Peyer's patch (tissue), 4 donors: ENCODE data around the gene MYLK. TPM values are rescaled to one million over a fixed set of nuclear protein-coding genes. Genes with fewer than 3 reads are reported as not detected.

Experiments used
- DNase-seq, 3 donors: peaks; one replicate each; pipeline ENCODE4 v3.0.0-alpha.2; 2017 to 2019
- H3K27ac ChIP-seq, 4 donors: fragments of 200-600 bp; sonication (generic); one replicate each; pipeline ENCODE4 v1.5.1; 2016 to 2019
- H3K27me3 ChIP-seq, 2 donors: fragments of 200-600 bp; sonication (generic); one replicate each; pipeline ENCODE4 v1.5.1; 2019
- H3K36me3 ChIP-seq, 3 donors: fragments of 200-600 bp; sonication (generic); one replicate each; pipeline ENCODE4 v1.5.1; 2016 to 2019
- H3K4me1 ChIP-seq, 4 donors: fragments of 200-600 bp; sonication (generic); one replicate each; pipeline ENCODE4 v1.5.1; 2016 to 2019
- H3K4me3 ChIP-seq, 4 donors: fragments of 200-600 bp; sonication (generic); 1 replicate in 3 of 4; 2 replicates in 1 of 4; pipeline ENCODE4 v1.5.1; 2016 to 2019; ENCODE audit warnings: mild to moderate bottlenecking in 1 of 4
- H3K9me3 ChIP-seq, 4 donors: fragments of 200-600 bp; sonication (generic); one replicate each; pipeline ENCODE4 v1.5.1; 2016 to 2019; ENCODE audit warnings: mild to moderate bottlenecking in 1 of 4
- POLR2A ChIP-seq, 2 donors: fragments of 450-650 bp; IDR thresholded peaks; one replicate each; pipeline ENCODE4 v1.5.1; 2017; ENCODE audit warnings: antibody characterized with exemption in 2 of 2, mild to moderate bottlenecking in 2 of 2, moderate library complexity in 2 of 2
- small RNA-seq, 2 donors: library from RNA; depleted of rRNA; stranded (forward); fragments of <200 nt; gene quantifications; one replicate each; pipeline ENCODE3, GENCODE V24; 2016
- total RNA-seq, 4 donors: library from RNA; depleted of rRNA; stranded (reverse); fragments of >200 nt; gene quantifications; one replicate each; pipeline ENCODE4 v1.1.0, GENCODE V29; 2016
- TF ChIP-seq, protein P1 (sequence below), 6 experiments: fragments of 450-650 bp in 4 of 6; fragments of 200-600 bp in 2 of 6; sonication (generic) in 1 of 6; IDR thresholded peaks; one replicate each; pipeline ENCODE4 v1.5.1; 2017 to 2019; ENCODE audit warnings: antibody characterized with exemption in 6 of 6, mild to moderate bottlenecking in 3 of 6, moderate library complexity in 1 of 6

MYLK gene
- total RNA-seq, 4 donors from 2014 or later = 81.3 to 117 (median 94.1) TPM

DNA sequence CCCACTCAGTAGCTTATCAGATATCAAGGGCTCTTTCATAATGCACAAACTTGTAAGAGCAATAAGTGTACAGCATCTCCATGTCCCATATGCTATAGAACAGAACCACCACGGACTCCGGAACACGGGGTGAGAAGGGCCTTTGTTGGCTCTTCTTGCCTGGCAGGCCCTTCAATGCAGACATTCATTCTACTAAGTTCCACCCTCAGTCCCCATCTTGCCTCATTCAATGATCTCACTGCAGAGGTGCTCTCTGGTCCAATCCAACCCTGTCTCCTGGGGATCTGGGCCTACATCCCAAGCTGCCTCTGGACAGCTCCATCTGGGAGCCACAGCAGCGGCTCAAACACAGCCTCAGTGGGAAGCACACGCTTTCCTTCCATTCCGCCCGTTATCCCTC is 316.1 kb downstream of the MYLK start:
- no peaks in the 10 kb centered on the region for H3K4me1 ChIP-seq
- H3K36me3 ChIP-seq = peaks cover 0 to 11% (median 0%) of the 10 kb centered on the region in 3 donors
- H3K4me3 ChIP-seq = no peak overlapping the region
- H3K27ac ChIP-seq = no peak overlapping the region
- TF ChIP-seq, protein P1, sequence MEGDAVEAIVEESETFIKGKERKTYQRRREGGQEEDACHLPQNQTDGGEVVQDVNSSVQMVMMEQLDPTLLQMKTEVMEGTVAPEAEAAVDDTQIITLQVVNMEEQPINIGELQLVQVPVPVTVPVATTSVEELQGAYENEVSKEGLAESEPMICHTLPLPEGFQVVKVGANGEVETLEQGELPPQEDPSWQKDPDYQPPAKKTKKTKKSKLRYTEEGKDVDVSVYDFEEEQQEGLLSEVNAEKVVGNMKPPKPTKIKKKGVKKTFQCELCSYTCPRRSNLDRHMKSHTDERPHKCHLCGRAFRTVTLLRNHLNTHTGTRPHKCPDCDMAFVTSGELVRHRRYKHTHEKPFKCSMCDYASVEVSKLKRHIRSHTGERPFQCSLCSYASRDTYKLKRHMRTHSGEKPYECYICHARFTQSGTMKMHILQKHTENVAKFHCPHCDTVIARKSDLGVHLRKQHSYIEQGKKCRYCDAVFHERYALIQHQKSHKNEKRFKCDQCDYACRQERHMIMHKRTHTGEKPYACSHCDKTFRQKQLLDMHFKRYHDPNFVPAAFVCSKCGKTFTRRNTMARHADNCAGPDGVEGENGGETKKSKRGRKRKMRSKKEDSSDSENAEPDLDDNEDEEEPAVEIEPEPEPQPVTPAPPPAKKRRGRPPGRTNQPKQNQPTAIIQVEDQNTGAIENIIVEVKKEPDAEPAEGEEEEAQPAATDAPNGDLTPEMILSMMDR (IDR thresholded peaks at IDR 0.05) = no peak
- no peak for TF ChIP-seq POLR2A (IDR thresholded peaks at IDR 0.05)
- DNase-seq = no peak
- H3K9me3 ChIP-seq = no peaks in the 10 kb centered on the region
- H3K27me3 ChIP-seq = no peaks in the 10 kb centered on the region

- no peaks in the 10 kb centered on the region for H3K27me3 ChIP-seq
- no peak overlapping the region for H3K4me3 ChIP-seq
- H3K4me1 ChIP-seq = no peaks in the 10 kb centered on the region
- H3K36me3 ChIP-seq = peaks cover 0 to 9% (median 0%) of the 10 kb centered on the region in 3 donors
- H3K27ac ChIP-seq = no peak overlapping the region
- no peak for DNase-seq
- TF ChIP-seq POLR2A (IDR thresholded peaks at IDR 0.05) = no peak
- TF ChIP-seq, protein P1 (IDR thresholded peaks at IDR 0.05) = no peak
- H3K9me3 ChIP-seq = no peaks in the 10 kb centered on the region
Measured at GRCh38 chr3:123564056-123564455, 320.1 kb downstream of the MYLK start.

DNA sequence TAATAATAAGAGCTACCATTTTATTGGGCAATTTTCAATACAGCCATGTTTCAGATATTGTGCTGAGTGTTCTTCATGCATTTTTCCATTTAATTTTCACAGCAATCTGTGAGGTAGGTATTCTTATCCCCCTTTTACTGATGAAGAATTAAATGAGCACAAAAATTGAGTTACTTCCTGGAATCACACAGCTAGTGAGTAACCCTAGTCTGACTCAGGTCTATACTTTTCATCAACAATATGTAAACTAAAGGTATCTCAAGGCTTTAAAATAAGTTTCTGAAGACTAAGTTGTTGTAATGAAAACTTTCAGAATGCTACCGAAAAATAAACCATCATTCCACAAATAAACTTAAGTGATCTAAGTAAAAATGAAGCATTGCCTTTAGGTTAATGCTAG is 321.6 kb downstream of the MYLK start:
- peaks cover 0 to 9% (median 0%) of the 10 kb centered on the region in 3 donors for H3K36me3 ChIP-seq
- no peak for DNase-seq
- no peaks in the 10 kb centered on the region for H3K4me1 ChIP-seq
- no peaks in the 10 kb centered on the region for H3K9me3 ChIP-seq
- H3K4me3 ChIP-seq = no peak overlapping the region
- no peak overlapping the region for H3K27ac ChIP-seq
- no peak for TF ChIP-seq POLR2A (IDR thresholded peaks at IDR 0.05)
- TF ChIP-seq, protein P1 (IDR thresholded peaks at IDR 0.05) = no peak
- no peaks in the 10 kb centered on the region for H3K27me3 ChIP-seq

- Histone ChIP-seq H3K36me3 (peaks cover 0 to 5% (median 0%) of the 10 kb centered on the region in 3 donors), H3K27me3 (no peaks in the 10 kb centered on the region), H3K4me1 (no peaks in the 10 kb centered on the region), H3K9me3 (no peaks in the 10 kb centered on the region), H3K4me3 (no peak overlapping the region), H3K27ac (no peak overlapping the region)
- DNase-seq = no peak
- TF ChIP-seq, protein P1 (IDR thresholded peaks at IDR 0.05) = no peak
- TF ChIP-seq POLR2A (IDR thresholded peaks at IDR 0.05) = no peak
Measured at GRCh38 chr3:123561188-123561587, 322.9 kb downstream of the MYLK start.

Small RNAs within 50 kb of the gene (small RNA-seq; reads per million reads assigned to genes)
- 0 reads per million in 2 donors for gene RF00392

Other genes starting within 250 kb of the MYLK start
- gene CCDC14, start 76.9 kb upstream of the MYLK start, total RNA-seq = 100 to 1,000 TPM in 1 of 4 donors, 10 to 100 TPM in 3; 59.5 to 139 (median 80.6) TPM
- gene ROPN1, start 107.8 kb upstream of the MYLK start, total RNA-seq = not detected
- 10 to 100 TPM; 65.3 to 77.1 (median 70.3) TPM for gene KALRN, start 149.0 kb upstream of the MYLK start, total RNA-seq